ENCODE data around the gene ESPL1.

The ESPL1 gene

DNA sequence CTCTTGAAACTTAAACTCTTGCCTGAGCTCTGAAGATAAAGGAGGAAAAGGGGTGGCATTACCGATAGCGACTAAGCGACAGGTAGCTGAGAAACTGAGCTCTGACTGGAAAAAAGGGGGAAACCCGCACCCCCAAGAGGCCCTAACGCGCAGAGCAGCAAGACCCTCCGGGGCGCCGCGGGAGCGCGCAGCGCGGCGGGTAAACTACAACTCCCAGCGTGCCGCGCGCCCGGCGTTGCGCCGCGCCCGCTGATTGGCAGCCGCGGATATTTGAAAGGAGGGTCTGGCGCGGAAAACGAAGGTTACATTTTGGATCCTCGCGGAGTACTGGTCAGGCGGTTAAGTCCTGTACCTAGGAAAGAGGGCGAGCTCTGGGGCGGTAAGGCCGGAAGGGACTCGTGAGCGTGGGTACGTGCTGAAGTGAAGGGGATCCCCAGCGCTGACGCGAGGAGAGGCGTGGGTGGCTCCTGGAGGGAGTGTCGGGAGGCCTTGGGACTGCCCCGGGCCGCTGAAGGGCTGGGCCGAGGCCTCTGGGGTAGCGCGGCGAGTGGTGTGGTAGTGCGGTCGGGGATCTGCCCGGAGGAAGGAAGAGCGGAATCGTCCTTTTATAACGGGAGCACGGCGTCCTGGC lies at the start of gene ESPL1:
ESPL1 (plus strand) TSS at position 301 of the 631 bp plus-strand sequence. CDS start 468 bp downstream, outside the sequence.
- peak; percentile 74 for DNase-seq (ENCODE audit: low read depth)

DNA sequence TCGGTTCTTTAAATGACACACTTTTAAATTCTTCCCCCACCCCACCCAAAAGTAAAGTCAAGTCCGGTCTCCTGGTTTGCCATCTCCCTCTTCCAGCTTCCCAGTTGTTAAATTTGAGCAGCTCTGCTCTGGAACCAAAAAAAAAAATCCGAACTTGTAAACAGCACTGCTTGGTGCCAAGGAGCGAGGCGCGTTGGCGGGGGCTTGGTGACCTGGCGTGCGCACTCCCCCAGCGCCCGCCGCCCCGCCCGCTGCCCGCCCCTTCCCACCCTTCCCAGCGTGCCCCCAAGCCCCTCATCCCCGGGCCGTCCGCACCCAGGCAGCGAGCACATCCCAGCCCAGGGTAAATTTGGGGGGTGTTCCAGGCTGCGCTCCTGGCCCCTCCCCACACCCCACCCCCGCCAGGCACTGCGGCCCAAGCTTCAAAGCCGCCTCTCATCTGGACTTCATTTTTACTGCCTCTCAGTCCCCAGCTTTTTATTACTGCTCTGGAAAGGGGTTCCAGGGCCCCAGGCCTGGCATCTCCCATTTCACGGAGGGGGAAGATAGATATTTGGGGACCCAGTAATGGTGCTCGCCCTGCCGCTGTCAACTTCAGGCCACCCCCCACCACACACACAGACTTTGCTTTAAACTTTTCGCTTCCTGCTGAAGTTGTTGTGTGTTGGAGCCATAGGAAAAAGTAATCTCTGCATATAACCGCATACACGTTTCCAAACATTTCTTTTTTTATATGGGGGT lies 49.4 kb upstream of the ESPL1 start:
- no peak for DNase-seq (ENCODE audit: low read depth)

DNA sequence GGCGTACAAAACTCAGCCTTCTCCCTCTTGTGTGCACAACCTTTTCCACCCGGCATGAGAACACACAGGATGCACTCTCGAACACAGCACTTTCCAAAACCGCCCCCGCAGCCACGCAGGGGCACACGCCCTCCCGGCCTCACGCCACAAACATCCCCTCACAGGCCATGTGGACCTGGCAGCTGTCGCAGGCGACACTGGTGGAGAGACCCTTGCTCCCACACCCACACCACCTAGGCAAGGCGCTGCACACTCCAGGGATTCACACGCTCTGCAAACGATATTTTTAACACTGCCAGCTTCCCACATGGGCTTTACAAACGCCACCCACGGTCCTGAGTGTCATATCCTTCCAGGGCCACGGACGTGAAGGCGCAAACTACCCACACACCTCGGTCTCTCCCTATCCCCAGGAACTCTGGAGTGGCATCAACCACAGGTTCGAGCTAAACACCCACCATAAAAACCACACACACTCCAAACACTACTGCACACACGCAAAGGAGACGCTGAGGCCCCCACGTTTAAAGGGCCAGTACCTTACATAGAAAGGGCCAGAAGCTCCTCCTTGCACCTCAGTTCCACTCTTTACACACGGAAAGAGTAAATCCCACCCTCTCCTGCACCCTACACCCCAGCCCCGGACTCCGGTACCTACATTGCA lies 48.7 kb upstream of the ESPL1 start:
- peak; percentile 46 for DNase-seq (ENCODE audit: low read depth)

DNA sequence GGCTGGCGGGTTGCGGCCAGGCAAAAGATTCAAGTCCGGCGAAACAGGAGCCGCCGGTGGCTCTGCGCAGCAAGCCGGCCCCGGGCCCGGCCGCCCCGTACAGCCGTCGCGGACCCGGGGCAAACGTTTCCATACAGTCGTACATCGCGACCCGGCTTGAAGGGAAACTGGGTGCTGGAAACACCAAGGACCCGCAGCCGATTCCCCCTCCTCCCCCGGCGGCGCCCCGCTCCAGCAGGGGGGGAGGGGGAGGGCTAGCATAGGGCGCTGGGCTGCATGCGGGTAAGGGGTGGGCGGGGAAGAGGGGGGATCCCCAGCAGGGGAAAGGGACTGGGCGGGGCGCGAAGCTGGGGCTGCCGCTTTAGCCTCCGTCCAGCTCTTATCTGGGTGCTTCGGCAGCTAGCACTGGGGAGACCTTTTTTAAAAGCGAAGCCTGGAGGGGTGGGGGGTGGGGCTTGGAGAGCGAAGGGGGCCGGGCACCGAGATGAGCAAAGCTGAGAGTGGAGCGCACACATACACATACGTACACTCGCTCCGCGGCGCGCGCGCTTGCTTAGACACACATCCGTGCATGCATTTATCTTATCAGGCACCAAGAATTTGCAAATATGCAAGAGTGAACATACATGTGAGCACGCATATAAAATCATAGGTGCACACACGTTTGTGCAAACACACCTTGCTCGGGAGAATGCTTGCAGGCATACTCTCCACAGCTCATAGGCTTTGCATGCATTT lies 48.0 kb upstream of the ESPL1 start:
- DNase-seq (ENCODE audit: low read depth), result peak; percentile 66

DNA sequence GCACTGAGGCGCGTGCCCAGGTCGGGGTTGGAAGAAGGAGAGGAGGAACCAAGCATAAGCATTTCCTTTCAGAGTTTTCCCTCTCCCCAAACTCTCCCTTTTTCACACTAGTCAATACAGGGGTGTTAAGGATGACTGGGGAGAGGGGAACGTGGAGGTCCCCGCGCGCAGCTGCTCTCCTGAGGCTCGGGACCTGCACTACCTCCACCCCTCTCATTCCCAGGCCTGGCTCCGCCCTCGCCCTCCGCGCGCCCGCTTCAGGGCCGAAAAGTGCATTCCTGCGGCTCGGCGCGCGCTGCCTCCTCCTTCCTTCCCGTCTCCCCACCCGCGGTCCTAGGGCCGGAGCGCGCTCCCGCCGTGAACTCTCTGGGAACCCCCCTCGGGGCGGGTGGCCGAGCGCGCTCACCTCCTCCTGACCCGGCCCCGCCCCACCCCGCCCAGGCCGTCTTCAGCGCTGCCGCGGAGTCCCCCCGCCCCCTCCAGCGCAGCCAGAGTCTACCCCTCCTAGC lies 47.4 kb upstream of the ESPL1 start:
- DNase-seq (ENCODE audit: low read depth), result peak; percentile 61

DNA sequence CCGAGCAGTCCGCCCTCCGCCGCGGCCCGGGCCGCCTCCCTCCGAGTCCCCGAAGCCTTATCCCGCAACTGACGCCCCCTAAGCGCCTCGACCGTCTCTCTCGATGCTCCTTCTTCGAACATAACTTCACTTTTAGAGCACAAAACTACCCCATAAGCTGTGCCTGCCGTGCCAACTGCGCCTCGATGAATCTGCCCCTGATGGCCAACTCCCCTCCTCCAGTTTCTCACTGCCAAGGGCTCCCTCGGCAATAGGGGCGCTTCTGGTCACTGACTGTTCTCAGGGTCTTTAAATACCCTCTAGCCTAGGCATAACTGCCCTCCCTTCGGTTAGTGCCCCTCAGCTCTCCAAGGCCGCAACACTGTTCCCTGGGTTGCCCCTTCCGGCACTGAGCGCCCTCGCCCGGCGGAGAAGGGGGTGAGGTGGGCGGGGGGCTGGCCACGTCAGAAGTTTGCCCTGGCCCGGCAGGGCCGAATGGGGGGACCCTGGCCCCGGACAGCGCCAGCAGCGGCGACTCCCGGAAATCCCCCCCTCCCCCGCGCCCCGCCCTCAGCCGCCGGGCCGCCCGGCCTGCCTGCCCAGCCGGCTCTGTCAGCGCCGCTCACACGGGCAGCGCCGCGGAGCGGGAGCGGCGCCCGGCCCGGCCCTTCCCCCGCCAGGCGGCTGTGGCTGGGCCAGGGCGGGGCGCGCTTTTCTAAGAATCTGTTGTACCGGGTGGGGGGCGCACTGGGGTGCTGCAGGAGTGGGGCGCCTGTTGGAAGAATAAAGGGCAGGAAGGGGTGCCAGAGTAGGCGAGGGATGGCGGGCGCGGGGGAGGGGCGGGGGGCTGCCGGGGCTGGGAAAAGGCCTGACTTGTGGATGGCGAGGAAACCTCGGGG lies 46.7 kb upstream of the ESPL1 start:
- DNase-seq (ENCODE audit: low read depth), result no peak

DNA sequence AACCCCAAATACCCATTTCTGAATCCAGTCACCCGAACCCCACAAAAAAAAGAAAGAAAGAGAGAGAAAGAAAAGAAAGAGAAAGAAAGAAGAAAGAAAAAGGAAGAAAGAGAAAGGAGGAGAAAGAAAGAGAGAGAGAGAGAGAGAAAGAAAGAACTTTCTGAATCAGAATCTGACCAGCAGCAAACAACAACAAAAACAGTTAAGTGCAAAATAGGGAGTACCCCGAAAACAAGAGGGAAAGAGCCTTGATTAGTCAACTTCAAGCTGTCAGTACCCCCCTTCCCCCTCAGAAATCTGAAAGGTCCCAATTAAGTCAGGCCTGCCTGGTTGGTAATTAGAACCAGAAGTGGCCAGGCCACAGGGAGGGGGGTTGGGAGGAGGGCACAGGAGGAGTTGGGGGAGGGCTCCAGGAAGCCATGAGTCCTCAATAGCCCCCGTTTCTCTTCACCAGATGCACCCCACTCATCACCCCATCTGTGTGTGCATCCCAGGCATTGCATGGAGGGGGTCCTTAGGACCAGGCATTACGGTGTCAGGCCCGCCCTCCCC lies 45.9 kb upstream of the ESPL1 start:
- DNase-seq (ENCODE audit: low read depth), result no peak

DNA sequence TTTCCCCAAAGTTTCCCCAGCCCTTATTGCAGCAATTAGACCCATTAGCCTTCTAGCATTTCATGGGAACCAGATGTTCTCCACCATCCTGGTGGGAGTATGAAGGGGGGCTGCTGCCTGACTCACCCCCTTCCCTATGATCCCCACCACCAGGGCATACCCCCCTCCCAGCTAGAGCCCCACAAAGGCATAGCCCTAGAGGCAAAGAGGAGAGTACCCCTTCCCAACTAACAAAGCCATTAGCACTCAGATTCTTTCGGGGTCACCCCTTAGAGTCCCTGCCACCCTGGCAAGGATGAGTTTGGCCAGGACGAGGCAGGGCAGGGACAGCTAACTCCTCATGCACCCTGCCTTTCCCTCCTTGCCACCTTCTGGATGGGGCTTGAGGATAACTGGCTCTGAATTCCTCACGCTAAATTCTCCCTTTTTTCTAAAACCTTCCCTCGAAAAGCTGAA lies 45.3 kb upstream of the ESPL1 start:
- no peak for DNase-seq (ENCODE audit: low read depth)

DNA sequence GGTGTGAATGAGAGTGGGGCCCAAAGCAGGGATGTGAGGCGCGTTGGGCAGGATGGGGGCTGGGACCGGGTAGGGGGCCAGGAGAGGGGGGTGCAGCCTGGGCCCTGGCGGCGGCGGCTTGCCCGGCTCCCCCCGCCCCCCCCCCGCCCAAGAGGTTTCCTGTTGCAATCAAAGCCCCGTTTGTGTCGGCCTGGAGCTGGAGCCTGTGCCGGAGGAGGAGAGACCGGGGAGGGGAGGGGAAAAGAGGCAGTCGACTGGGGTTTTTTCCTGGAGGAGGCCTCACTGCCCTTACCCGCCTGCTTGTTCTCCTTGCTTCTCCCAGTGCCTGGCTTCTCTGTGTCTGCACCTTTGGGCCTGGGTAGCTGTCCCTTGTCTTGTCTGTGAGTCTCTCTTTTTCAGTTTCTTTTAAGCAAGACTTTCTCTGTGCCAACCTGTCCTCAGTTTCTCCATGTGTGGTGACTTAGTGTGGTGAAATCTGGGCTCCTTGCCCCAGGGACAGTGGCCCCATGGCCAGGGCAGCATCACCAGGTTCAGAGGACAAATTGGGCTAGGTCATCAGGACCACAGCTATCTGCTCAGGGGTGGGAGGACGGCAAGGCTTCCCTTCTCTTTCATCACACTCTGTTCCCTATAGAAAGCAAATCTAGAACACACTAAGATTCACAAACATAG lies 44.6 kb upstream of the ESPL1 start:
- no peak for DNase-seq (ENCODE audit: low read depth)

DNA sequence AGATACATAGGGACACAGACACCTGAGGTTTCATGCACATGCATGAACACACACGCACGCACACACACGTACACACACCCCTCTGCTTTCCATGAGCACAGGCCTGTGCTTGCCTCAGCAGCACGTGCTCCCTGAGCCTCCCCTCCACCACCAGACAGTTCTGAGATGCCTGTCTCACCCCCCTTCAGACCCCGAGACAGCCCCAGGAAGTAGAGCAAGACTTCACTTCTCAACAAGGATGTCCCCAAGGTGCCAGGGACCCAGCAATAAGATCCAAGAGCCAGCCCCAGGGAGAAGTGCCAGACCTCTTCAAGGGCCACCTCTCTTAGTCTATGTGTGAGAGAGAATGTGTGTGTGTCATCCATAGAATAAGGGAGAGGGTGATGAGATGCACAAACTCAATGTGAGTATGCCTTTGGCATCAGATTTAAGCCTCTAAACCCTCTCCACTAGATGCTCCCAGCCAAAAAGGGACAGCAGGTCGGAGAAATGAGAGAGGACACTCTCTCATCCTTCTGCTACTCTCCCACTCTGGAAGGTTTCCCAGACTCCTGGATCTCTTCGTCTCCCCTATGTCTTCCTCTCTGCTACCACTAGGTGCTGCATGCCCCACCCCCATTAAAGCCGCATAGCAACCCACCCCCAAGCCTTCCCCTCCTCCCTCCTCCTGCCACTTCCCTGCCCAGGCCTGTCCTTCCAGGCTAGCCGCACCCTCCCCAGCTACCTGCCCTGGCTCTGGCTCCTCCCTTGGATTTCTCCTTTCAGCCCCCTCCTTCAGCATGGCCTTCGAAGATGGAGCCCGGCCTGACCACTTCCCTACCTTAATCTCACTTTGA lies 43.8 kb upstream of the ESPL1 start:
- DNase-seq (ENCODE audit: low read depth), result no peak

DNA sequence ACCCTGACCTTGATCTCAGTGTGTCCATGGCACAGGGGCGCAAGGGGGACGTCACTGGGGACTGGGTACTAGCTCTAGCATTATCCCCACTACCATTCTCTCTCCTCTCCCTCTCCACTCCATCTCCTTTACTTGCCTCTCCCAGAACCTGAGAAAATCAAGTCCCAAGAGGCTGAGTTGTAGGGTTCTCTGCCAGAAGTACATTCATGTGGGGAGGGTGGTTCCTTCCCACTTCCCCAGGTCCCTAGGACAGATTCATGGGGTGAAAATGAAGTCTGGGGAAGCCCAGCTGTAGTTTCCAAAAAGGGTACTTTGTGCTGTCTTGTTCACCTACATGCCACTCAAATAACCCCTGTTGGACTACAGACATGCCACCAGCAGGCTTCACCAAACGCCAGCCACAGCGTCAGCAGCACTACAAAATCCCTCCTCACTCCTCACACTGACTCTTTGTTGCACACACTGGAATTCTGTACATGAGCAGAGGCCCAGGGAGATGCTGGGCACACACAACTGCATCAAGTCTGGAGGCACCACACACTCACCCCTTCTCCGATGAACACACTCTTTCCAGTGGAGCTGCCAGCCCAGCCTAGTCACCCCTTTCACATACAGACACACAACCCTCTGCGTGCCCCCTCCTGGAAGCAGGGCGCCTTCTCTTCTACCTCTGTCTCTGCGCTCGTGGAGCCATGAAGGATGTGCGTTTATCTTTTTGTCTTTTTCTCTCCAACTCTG lies 43.0 kb upstream of the ESPL1 start:
- no peak for DNase-seq (ENCODE audit: low read depth)

DNA sequence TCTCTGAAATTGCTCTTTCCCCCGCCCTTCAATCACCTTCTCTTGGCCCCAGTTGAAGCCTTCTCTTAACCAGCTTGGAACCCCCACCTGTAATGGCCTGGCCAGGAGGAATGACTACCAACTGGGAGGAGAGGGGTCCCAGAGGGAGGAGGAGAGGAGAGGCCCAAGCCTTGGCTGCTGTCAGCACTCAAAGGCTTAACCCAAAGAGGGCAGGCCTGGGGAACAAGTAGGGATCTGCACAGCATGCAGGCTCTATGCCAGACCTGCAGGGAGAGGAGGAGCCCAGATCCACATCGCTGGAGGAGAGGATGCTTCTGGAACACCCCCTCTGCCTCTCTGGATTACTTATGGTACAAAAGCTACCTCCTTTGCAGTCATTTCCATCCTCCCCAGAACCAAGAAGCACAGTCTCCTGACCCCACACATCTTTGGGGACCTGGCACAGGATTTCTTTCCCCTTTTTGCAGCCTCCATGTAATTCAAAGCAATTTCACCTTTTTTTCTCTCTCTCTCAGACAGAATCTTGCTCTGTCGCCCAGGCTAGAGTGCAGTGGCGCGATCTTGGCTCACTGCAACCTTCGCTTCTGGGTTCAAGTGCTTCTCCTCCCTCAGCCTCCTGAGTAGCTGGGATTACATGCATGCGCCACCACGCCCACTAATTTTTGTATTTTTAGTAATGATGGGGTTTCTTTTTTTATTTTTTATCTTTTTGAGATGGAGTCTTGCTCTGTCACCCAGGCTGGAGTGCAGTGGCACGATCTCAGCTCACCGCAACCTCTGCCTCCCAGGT lies 42.3 kb upstream of the ESPL1 start:
- DNase-seq (ENCODE audit: low read depth), result no peak

DNA sequence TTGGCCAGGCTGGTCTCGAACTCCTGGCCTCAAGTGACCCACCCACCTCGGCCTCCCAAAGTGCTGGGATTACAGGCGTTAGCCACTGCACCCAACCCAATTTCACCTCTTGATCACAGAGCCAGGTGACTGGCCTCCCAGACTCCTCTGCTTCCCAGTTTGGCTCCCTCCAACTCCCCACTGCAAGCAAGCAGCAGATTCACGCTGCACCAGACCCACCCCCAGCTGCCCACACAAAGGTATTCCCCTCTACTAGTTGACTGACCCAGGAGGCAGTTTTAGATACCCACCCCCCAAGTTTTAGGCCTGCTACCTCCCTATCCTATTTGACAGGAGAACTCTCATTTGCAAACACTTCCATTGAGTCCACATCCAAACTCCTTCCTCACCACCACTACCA lies 41.3 kb upstream of the ESPL1 start:
- no peak for DNase-seq (ENCODE audit: low read depth)

DNA sequence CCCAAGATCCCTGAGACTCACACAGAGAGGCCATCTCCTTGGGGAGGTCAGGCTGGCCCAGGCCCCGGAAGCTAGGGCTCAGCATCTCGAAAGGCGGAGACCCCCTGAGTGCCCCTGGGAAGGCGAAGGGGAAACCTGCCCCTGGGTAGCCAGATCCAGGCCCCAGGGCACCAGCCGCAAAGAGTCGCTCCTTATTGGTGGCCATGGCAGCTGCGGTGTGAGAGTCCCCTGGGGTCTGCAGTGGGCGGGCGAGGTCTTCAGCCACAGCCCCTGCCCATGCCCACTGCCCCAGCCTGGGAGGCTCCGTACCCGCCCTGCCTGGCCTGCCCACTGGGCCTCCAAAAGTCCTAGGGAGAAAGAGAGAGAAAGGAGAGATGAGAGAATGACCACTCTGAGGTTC lies 40.8 kb upstream of the ESPL1 start:
- DNase-seq (ENCODE audit: low read depth), result no peak

DNA sequence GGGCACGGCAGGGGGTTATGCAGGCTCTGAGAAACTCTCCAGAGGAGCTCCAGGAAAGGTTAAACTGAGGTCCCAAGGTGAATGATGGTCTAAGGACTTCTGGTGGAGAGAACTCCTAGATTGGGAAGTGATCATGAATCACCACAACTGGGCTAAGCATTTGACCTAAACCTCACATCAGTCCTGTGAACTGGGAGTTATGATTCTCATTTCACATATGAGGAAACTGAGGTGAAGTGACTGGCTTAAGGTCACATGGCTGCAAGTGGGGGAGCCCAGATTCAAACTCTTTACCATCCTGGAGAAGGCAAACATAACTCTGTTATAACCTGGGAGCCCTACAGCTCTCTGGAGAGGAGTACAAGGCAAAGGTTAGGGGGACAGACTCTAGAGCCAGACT lies 40.3 kb upstream of the ESPL1 start:
- DNase-seq (ENCODE audit: low read depth), result no peak

DNA sequence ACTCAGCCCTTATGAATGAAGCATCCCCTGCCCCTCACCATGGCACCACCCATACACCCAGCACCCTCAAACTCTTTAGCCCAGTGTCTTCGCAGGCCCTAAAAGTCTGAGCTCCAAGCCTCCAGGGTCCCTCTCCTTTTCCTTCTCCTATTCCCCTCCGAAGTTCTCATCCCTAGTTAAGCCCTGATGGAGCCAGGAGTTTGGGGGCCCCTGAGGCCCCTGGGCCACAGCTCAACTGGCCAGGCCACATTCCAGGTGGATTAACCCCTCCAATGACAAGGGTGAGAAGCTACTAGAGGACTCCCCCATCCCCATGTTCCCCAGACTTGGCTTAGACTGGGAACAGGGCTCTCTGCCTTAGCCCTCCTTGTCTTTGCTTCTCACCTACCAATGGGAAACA lies 38.6 kb upstream of the ESPL1 start:
- no peak for DNase-seq (ENCODE audit: low read depth)

DNA sequence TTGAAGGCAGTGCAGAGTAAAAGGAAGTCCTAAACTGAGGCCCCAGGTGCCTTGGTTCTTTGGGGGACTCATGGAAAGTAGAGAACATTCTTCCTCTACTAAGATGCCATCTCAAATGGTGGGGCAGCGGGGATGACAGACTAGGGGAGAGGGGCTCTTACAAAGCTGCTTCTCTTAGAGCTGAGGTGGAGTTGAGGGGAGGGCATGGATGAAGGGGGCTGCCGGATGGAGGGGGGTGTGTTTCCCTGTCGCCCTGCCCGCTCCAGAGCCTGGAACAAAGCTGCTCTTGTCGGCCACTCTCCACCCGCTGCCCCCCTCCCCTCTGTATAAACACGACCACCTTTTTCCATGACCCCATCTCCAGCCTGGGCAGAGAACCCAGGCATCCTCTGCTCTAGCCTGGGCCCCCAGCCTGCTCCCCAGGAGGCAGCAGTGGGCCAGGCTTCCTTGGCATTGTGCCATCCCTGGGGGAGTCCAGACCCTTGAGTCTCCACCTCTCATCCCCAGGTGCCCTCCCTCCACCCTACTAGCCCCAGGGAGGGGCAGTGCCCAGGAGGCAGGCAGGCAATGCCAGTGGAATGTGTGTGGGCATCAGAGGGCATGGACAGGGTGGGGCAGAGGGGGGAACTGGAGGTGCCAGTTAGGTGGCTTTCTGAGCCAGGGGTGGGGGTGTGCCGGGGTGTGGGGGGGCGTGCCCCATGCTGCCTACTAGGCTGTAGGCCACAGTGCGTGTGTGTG lies 37.8 kb upstream of the ESPL1 start:
- no peak for DNase-seq (ENCODE audit: low read depth)

DNA sequence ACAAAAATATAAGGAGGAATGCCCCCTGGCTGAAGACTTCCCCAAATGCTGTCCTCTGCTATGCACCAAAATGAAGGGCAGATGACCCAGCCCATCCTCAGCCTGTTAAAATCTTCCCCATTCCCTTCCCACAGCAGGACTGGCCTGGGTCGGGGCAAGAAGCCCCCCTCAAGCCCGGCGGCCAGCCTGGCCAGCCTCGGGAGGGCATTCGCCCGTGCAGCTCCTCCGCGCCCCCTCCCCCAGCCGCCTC lies 36.5 kb upstream of the ESPL1 start:
- no peak for DNase-seq (ENCODE audit: low read depth)
